HepG2 (cell line): Measurements from ENCODE around the gene C1QTNF5. TPM values are rescaled to one million over a fixed set of nuclear protein-coding genes. Genes with fewer than 3 reads are reported as not detected.

Experiments used
- IKZF1 ChIP-seq: fragments of 450-650 bp; IDR thresholded peaks from 2 replicates; pipeline ENCODE4 v1.7.1; 2016
- IRX3 ChIP-seq: sonication (generic); formaldehyde crosslinking; IDR thresholded peaks from 2 replicates; pipeline ENCODE4 v1.8.1; 2023; ENCODE audit warnings: mild to moderate bottlenecking, low read depth, missing genetic modification reagents, borderline replicate concordance
- KDM2A ChIP-seq: sonication (generic); formaldehyde crosslinking; IDR thresholded peaks from 2 replicates; pipeline ENCODE4 v1.4.0; 2020; ENCODE audit warnings: low read depth, missing genetic modification reagents, borderline replicate concordance
- MXI1 ChIP-seq: IDR thresholded peaks from 3 replicates; pipeline ENCODE4 v1.6.1; 2012; ENCODE audit warnings: low read depth, low read length, inconsistent platforms, borderline replicate concordance
- NAIF1 ChIP-seq: sonication (generic); formaldehyde crosslinking; IDR thresholded peaks from 2 replicates; pipeline ENCODE4 v1.5.0; 2020; ENCODE audit warnings: mild to moderate bottlenecking, missing genetic modification reagents, borderline replicate concordance
- REL ChIP-seq: sonication (generic); formaldehyde crosslinking; conservative IDR thresholded peaks from 2 replicates; pipeline ENCODE4 v1.8.0; 2022; ENCODE audit warnings: mild to moderate bottlenecking, missing genetic modification reagents, moderate library complexity
- ZFP36L2 ChIP-seq: sonication (generic); formaldehyde crosslinking; IDR thresholded peaks from 2 replicates; pipeline ENCODE4 v1.4.0; 2020; ENCODE audit warnings: missing genetic modification reagents
- ZNF3 ChIP-seq: IDR thresholded peaks from 2 replicates; pipeline ENCODE4 v1.7.0; 2017; ENCODE audit warnings: inconsistent platforms
- ZNF382 ChIP-seq: sonication (generic); formaldehyde crosslinking; IDR thresholded peaks from 2 replicates; pipeline ENCODE4 v1.5.0; 2020; ENCODE audit warnings: missing genetic modification reagents, mild to moderate bottlenecking, borderline replicate concordance
- ZNF383 ChIP-seq: sonication (generic); formaldehyde crosslinking; IDR thresholded peaks from 2 replicates; pipeline ENCODE4 v1.4.0; 2020; ENCODE audit warnings: missing genetic modification reagents, mild to moderate bottlenecking, borderline replicate concordance
- ZNF660 ChIP-seq: sonication (generic); formaldehyde crosslinking; IDR thresholded peaks from 2 replicates; pipeline ENCODE4 v1.5.1; 2020; ENCODE audit warnings: mild to moderate bottlenecking, low read depth, missing genetic modification reagents, borderline replicate concordance
- ZNF878 ChIP-seq: sonication (generic); formaldehyde crosslinking; IDR thresholded peaks from 2 replicates; pipeline ENCODE4 v1.8.1; 2023; ENCODE audit warnings: mild to moderate bottlenecking, missing genetic modification reagents, moderate library complexity
- polyA plus RNA-seq, 8 experiments: library from polyadenylated mRNA; depleted of rRNA in 3 of 8; stranded (reverse) in 7 of 8; unstranded in 1 of 8; fragments of >200 nt; fragmentation: Illumina TruSeq in 4 of 8; extraction: Trizol in 4 of 8; gene quantifications; 2 replicates each; pipeline versions ENCODE4 v1.2.1 to v1.2.3, GENCODE V29; 2011 to 2016; ENCODE audit warnings: low read depth in 4 of 8, missing spikeins in 1 of 8, mixed read lengths in 1 of 8; ENCODE audit not compliant: insufficient read depth in 1 of 8
- total RNA-seq, 5 experiments: library from RNA; depleted of rRNA; stranded (reverse); fragments of >200 nt; fragmentation: Illumina TruSeq; extraction: Trizol; gene quantifications; 2 replicates each; pipeline ENCODE4 v1.2.3, GENCODE V29; 2016; ENCODE audit warnings: low read depth in 1 of 5
- TF ChIP-seq, protein P1 (sequence below): sonication (generic); formaldehyde crosslinking; IDR thresholded peaks from 2 replicates; pipeline ENCODE4 v1.4.0; 2020; ENCODE audit warnings: missing genetic modification reagents
- TF ChIP-seq, protein P2 (sequence below): sonication (generic); formaldehyde crosslinking; IDR thresholded peaks from 2 replicates; pipeline ENCODE4 v1.4.0; 2020; ENCODE audit warnings: mild to moderate bottlenecking, missing genetic modification reagents
- TF ChIP-seq, protein P3 (sequence below): sonication (generic); formaldehyde crosslinking; IDR thresholded peaks from 2 replicates; pipeline ENCODE4 v1.4.0; 2020; ENCODE audit warnings: mild to moderate bottlenecking, missing genetic modification reagents

The C1QTNF5 gene
- total and polyA plus RNA-seq, 2 of the 13 experiments (the other 11 are each of a cell fraction or from before 2014, with no cell fraction given) = 0.86 to 1.2 TPM

DNA sequence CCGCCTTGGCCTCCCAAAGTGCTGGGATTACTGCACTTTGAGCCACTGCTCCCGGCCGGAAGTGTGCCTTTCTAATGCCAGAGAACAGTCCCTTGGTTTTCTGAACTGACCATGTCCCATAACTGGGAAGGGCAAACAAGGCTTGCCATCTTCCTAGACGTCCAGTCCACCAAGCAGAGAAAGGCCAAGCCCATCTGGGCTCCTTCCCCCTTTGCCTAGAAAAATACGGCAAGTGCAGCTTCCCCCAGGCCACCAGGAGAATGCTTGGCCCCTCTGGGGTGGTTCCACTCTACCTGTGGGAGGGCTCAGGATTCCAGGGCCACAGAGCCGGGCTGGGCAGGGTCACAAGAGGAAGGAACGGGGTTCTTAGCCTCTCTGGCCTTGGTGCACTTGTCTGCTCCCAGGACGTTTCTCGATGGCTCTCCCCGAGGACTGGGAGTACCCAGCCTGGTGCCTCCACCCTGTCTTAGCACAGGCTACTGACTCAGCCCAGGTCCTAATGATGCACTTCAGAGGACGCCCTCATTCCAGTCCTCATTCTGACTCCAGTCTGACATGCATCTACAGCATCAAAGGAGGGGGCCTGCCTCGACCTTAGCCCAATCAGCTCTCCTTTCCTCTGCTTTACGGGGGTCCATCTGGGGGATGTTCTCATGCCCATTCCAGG lies 39.6 kb upstream of the C1QTNF5 start (continued):
- TF ChIP-seq IRX3 (CRISPR knock-in tag) (no peak), ZFP36L2 (CRISPR knock-in tag) (no peak), NAIF1 (no peak), REL (CRISPR knock-in tag) (no peak), ZNF878 (CRISPR knock-in tag) (no peak), MXI1 (no peak), ZNF383 (CRISPR knock-in tag) (no peak), IKZF1 (no peak), KDM2A (peak; percentile 26; the same call in 1 of the 2 replicates), ZNF660 (CRISPR knock-in tag) (no peak), ZNF3 (CRISPR knock-in tag) (no peak), ZNF382 (CRISPR knock-in tag) (no peak)
- TF ChIP-seq, protein P1, sequence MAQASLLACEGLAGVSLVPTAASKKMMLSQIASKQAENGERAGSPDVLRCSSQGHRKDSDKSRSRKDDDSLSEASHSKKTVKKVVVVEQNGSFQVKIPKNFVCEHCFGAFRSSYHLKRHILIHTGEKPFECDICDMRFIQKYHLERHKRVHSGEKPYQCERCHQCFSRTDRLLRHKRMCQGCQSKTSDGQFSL (CRISPR knock-in tag) = no peak
- TF ChIP-seq, protein P2, sequence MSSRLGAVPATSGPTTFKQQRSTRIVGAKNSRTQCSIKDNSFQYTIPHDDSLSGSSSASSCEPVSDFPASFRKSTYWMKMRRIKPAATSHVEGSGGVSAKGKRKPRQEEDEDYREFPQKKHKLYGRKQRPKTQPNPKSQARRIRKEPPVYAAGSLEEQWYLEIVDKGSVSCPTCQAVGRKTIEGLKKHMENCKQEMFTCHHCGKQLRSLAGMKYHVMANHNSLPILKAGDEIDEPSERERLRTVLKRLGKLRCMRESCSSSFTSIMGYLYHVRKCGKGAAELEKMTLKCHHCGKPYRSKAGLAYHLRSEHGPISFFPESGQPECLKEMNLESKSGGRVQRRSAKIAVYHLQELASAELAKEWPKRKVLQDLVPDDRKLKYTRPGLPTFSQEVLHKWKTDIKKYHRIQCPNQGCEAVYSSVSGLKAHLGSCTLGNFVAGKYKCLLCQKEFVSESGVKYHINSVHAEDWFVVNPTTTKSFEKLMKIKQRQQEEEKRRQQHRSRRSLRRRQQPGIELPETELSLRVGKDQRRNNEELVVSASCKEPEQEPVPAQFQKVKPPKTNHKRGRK (CRISPR knock-in tag) = no peak
- TF ChIP-seq, protein P3, sequence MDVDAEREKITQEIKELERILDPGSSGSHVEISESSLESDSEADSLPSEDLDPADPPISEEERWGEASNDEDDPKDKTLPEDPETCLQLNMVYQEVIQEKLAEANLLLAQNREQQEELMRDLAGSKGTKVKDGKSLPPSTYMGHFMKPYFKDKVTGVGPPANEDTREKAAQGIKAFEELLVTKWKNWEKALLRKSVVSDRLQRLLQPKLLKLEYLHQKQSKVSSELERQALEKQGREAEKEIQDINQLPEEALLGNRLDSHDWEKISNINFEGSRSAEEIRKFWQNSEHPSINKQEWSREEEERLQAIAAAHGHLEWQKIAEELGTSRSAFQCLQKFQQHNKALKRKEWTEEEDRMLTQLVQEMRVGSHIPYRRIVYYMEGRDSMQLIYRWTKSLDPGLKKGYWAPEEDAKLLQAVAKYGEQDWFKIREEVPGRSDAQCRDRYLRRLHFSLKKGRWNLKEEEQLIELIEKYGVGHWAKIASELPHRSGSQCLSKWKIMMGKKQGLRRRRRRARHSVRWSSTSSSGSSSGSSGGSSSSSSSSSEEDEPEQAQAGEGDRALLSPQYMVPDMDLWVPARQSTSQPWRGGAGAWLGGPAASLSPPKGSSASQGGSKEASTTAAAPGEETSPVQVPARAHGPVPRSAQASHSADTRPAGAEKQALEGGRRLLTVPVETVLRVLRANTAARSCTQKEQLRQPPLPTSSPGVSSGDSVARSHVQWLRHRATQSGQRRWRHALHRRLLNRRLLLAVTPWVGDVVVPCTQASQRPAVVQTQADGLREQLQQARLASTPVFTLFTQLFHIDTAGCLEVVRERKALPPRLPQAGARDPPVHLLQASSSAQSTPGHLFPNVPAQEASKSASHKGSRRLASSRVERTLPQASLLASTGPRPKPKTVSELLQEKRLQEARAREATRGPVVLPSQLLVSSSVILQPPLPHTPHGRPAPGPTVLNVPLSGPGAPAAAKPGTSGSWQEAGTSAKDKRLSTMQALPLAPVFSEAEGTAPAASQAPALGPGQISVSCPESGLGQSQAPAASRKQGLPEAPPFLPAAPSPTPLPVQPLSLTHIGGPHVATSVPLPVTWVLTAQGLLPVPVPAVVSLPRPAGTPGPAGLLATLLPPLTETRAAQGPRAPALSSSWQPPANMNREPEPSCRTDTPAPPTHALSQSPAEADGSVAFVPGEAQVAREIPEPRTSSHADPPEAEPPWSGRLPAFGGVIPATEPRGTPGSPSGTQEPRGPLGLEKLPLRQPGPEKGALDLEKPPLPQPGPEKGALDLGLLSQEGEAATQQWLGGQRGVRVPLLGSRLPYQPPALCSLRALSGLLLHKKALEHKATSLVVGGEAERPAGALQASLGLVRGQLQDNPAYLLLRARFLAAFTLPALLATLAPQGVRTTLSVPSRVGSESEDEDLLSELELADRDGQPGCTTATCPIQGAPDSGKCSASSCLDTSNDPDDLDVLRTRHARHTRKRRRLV (CRISPR knock-in tag) = no peak
